Keratinocyte (primary cell): ENCODE data around the gene DLG2. TPM values are rescaled to one million over a fixed set of nuclear protein-coding genes. Genes with fewer than 3 reads are reported as not detected.
A peak's percentile ranks its signal among the peaks of the same experiment; 100 is the strongest.

ENCODE experiments used
- DNase-seq: peaks from one replicate; pipeline ENCODE4 v3.0.0-alpha.2; 2011; ENCODE audit warnings: low read depth, missing footprints, low spot score
- FAIRE-seq: peaks from 2 replicates; lab custom pipeline; 2011; peaks lifted over from hg19 to GRCh38; lab: Jason Lieb, UNC
- H2AFZ ChIP-seq: 2 replicates; pipeline ENCODE4 v1.6.0; 2012; ENCODE audit warnings: low read length, control low read depth, inconsistent platforms; ENCODE audit not compliant: control insufficient read depth
- H3K27ac ChIP-seq: 2 replicates; pipeline ENCODE4 v1.5.1; 2011; ENCODE audit warnings: low read length; ENCODE audit not compliant: control insufficient read depth, insufficient read depth
- H3K27me3 ChIP-seq: 3 replicates; pipeline ENCODE4 v1.6.0; 2011; ENCODE audit warnings: low read length; ENCODE audit not compliant: control insufficient read depth, insufficient read depth; ENCODE audit errors: extremely low read depth
- H3K36me3 ChIP-seq, 2 experiments: 2 replicates in 1 of 2; 3 replicates in 1 of 2; pipeline ENCODE4 v1.5.1; 2011; ENCODE audit warnings: low read length in 2 of 2, mild to moderate bottlenecking in 1 of 2; ENCODE audit not compliant: control insufficient read depth in 2 of 2, insufficient read depth in 2 of 2; ENCODE audit errors: extremely low read depth in 1 of 2
- H3K4me1 ChIP-seq: 3 replicates; pipeline ENCODE4 v1.5.1; 2011; ENCODE audit warnings: low read length; ENCODE audit not compliant: control insufficient read depth, insufficient read depth; ENCODE audit errors: extremely low read depth
- H3K4me2 ChIP-seq: 3 replicates; pipeline ENCODE4 v1.6.0; 2011; ENCODE audit warnings: low read depth, low read length; ENCODE audit not compliant: control insufficient read depth, insufficient read depth; ENCODE audit errors: extremely low read depth
- H3K4me3 ChIP-seq, 3 experiments: fragments of 200-600 bp in 1 of 3; sonication (generic) in 1 of 3; 2 replicates in 2 of 3; 3 replicates in 1 of 3; pipeline ENCODE4 v1.5.1; 2011 to 2016; ENCODE audit warnings: low read length in 3 of 3, mild to moderate bottlenecking in 3 of 3, control low read depth in 2 of 3, inconsistent platforms in 1 of 3, low read depth in 1 of 3, mixed read lengths in 1 of 3, mixed run types in 1 of 3, moderate library complexity in 1 of 3; ENCODE audit not compliant: control insufficient read depth in 2 of 3, insufficient read depth in 2 of 3; ENCODE audit errors: extremely low read depth in 1 of 3
- H3K79me2 ChIP-seq: 2 replicates; pipeline ENCODE4 v1.6.0; 2012; ENCODE audit warnings: low read length; ENCODE audit not compliant: control insufficient read depth, insufficient read depth
- H3K9ac ChIP-seq: 3 replicates; pipeline ENCODE4 v1.6.0; 2011; ENCODE audit warnings: low read length; ENCODE audit not compliant: control insufficient read depth, insufficient read depth; ENCODE audit errors: extremely low read depth
- H3K9me1 ChIP-seq: 3 replicates; pipeline ENCODE4 v1.6.0; 2011; ENCODE audit warnings: low read length; ENCODE audit not compliant: control insufficient read depth, insufficient read depth; ENCODE audit errors: extremely low read depth
- H3K9me3 ChIP-seq: 2 replicates; pipeline ENCODE4 v1.5.1; 2012; ENCODE audit warnings: low read depth, low read length; ENCODE audit not compliant: control insufficient read depth
- H4K20me1 ChIP-seq: 3 replicates; pipeline ENCODE4 v1.6.0; 2011; ENCODE audit warnings: low read length; ENCODE audit not compliant: control insufficient read depth, insufficient read depth; ENCODE audit errors: extremely low read depth
- EZH2 ChIP-seq: IDR thresholded peaks from one replicate; pipeline ENCODE4 v1.6.1; 2012; ENCODE audit warnings: inconsistent platforms, mild to moderate bottlenecking, low read length, moderate library complexity
- dilution Hi-C: fragments of 300-500 bp; cut with MboI; formaldehyde crosslinking; loops from one replicate; pipeline ENCODE4 v1.7.0; 2020; ENCODE audit warnings: low sequenced_read_pairs; ENCODE audit not compliant: extremely low pct_ligation_motif_present
- polyA plus RNA-seq, 5 experiments: library from polyadenylated mRNA; depleted of rRNA in 3 of 5; stranded (reverse) in 3 of 5; stranded (forward) in 1 of 5; unstranded in 1 of 5; fragments of >200 nt; gene quantifications; 1 replicate in 1 of 5; 2 replicates in 3 of 5; 3 replicates in 1 of 5; pipeline versions ENCODE4 v1.2.1 to v1.2.3, GENCODE V29; 2011 to 2012; ENCODE audit warnings: missing spikeins in 2 of 5, low read depth in 1 of 5, low replicate concordance in 1 of 5
- TF ChIP-seq, protein P1 (sequence below), 3 experiments: IDR thresholded peaks in 1 of 3; conservative IDR thresholded peaks in 1 of 3; optimal IDR thresholded peaks in 1 of 3; 2 replicates in 2 of 3; 3 replicates in 1 of 3; pipeline versions ENCODE3 to v1.5.1; 2011; ENCODE audit warnings: low read length in 3 of 3, mild to moderate bottlenecking in 3 of 3, moderate library complexity in 2 of 3, control low read depth in 1 of 3, inconsistent platforms in 1 of 3; ENCODE audit not compliant: insufficient read depth in 2 of 3; ENCODE audit errors: extremely low read depth in 1 of 3

DLG2 gene
- polyA plus RNA-seq, 1 donor (not counting 4 experiments of a cell fraction or from before 2014, with no cell fraction given): 0.55 TPM

DNA sequence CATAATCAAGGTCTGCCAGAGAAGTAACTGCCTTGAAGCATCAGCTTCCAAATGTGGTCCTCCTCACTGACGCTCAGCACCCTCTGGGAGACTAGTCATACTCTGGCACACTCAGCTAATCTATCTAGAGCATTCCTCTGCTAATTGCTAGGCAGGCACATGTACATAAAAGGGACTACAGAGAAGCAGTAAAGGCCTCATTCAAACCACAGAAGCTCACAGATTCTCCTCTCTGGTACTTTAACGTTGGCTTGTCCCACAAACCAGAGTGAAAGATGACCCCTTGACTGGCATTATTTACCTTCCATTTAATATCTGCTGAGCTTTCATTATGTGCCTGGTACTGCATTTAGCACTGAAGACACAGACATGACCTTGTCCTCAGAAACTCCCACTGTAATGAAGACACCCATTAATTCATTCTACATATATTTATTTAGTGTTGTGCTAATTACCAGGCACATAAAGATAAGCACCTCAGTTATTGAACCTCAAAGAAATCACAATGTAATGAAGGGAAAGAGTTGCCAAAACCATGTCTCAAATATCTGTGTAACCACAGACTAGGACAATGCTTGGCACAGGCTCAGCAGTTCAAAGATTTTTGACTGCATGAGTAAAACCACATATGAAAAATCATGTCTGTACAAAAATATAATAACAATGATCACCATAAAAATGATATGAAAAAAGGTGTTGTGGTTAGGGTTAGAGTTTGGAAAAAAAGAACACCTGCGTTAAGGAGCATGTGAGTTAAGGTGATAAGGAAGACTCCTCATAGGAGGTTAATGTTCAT lies 550.4 kb downstream of the DLG2 start:
- peak overlapping the region; percentile 63 for H3K27ac ChIP-seq
- peaks cover 17% of the 10 kb centered on the region for H3K4me1 ChIP-seq
- dilution Hi-C loops: no loop called here
- peak overlapping the region in 1 of 3 experiments; percentile 18 for H3K4me3 ChIP-seq
- FAIRE-seq (peak; percentile 74), DNase-seq (peak; percentile 35)
- no peaks in the 10 kb centered on the region for H3K9me1 ChIP-seq
- H3K79me2 ChIP-seq: no peaks in the 10 kb centered on the region
- H3K27me3 ChIP-seq: no peaks in the 10 kb centered on the region
- no peaks in the 10 kb centered on the region for H3K36me3 ChIP-seq
- H3K9me3 ChIP-seq: no peaks in the 10 kb centered on the region
- H2AFZ ChIP-seq: no peak overlapping the region
- peak overlapping the region; percentile 73 for H3K4me2 ChIP-seq
- no peak overlapping the region for H3K9ac ChIP-seq
- TF ChIP-seq, protein P1, sequence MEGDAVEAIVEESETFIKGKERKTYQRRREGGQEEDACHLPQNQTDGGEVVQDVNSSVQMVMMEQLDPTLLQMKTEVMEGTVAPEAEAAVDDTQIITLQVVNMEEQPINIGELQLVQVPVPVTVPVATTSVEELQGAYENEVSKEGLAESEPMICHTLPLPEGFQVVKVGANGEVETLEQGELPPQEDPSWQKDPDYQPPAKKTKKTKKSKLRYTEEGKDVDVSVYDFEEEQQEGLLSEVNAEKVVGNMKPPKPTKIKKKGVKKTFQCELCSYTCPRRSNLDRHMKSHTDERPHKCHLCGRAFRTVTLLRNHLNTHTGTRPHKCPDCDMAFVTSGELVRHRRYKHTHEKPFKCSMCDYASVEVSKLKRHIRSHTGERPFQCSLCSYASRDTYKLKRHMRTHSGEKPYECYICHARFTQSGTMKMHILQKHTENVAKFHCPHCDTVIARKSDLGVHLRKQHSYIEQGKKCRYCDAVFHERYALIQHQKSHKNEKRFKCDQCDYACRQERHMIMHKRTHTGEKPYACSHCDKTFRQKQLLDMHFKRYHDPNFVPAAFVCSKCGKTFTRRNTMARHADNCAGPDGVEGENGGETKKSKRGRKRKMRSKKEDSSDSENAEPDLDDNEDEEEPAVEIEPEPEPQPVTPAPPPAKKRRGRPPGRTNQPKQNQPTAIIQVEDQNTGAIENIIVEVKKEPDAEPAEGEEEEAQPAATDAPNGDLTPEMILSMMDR (optimal IDR thresholded peaks at IDR 0.05 in 1 of 3, IDR thresholded peaks at IDR 0.05 in 1 of 3, conservative IDR thresholded peaks at IDR 0.05 in 1 of 3; ENCODE audit: extremely low read depth in 1 of 3, insufficient read depth in 2 of 3, low read length in 3 of 3): no peak
- TF ChIP-seq EZH2: no peak
- H4K20me1 ChIP-seq: no peaks in the 10 kb centered on the region

DNA sequence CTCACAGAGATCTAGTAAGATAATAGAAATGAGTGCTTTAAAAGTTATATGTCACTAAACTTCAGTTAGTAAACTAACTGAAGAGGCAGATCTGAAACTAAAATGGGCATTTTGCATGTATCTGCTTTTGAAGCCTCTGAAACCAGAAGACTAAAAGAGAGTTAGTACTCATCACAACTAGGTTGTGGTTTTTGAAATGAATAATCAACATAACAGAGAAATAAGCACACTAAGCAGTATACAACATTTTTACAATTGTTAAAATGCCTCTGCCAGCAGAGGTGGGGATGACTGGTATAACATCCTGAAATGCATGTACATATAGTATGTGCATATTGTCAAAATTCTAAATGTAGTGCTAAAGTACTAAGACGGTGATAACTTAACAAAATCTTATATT lies 564.5 kb downstream of the DLG2 start:
- Histone ChIP-seq H3K36me3 (no peaks in the 10 kb centered on the region), H3K27me3 (no peaks in the 10 kb centered on the region), H3K4me3 (no peak overlapping the region), H3K79me2 (no peaks in the 10 kb centered on the region), H3K27ac (no peak overlapping the region), H4K20me1 (no peaks in the 10 kb centered on the region), H3K4me2 (no peak overlapping the region), H3K9ac (no peak overlapping the region), H2AFZ (no peak overlapping the region), H3K9me1 (no peaks in the 10 kb centered on the region), H3K4me1 (no peaks in the 10 kb centered on the region), H3K9me3 (no peaks in the 10 kb centered on the region)
- FAIRE-seq (no peak), DNase-seq (no peak)
- dilution Hi-C loops: no loop called here
- TF ChIP-seq, protein P1 (optimal IDR thresholded peaks at IDR 0.05 in 1 of 3, IDR thresholded peaks at IDR 0.05 in 1 of 3, conservative IDR thresholded peaks at IDR 0.05 in 1 of 3; ENCODE audit: extremely low read depth in 1 of 3, insufficient read depth in 2 of 3, low read length in 3 of 3): no peak
- no peak for TF ChIP-seq EZH2
